K562 (cell line): ENCODE results near the gene RPS8. TPM values are rescaled to one million over a fixed set of nuclear protein-coding genes. Genes with fewer than 3 reads are reported as not detected.

ENCODE experiments used
- ATF6 ChIP-seq: sonication (generic); formaldehyde crosslinking; IDR thresholded peaks from 2 replicates; pipeline ENCODE4 v1.4.0; 2020; ENCODE audit warnings: mild to moderate bottlenecking, missing genetic modification reagents
- CHCHD3 ChIP-seq: fragments of 250-450 bp; sonication (Bioruptor Pico); IDR thresholded peaks from 2 replicates; pipeline ENCODE4 v2.1.2; 2022; ENCODE audit warnings: mild to moderate bottlenecking
- LEF1 ChIP-seq: fragments of 450-650 bp; IDR thresholded peaks from 2 replicates; pipeline ENCODE4 v1.6.1; 2016; ENCODE audit warnings: mild to moderate bottlenecking
- MAFG ChIP-seq: fragments of 450-650 bp; conservative IDR thresholded peaks from 2 replicates; pipeline ENCODE4 v1.6.1; 2016; ENCODE audit warnings: missing genetic modification characterization, missing compliant biosample characterization
- MXI1 ChIP-seq: IDR thresholded peaks from 2 replicates; pipeline ENCODE4 v1.6.1; 2011; ENCODE audit warnings: low read depth, mild to moderate bottlenecking, improper control_type of control experiment, low read length
- NFYB ChIP-seq: IDR thresholded peaks from 2 replicates; pipeline ENCODE4 v1.6.1; 2011; ENCODE audit warnings: mild to moderate bottlenecking, moderate library complexity; ENCODE audit not compliant: insufficient read length; ENCODE audit errors: extremely low read depth
- NR2C2 ChIP-seq, 2 experiments: fragments of 200-800 bp in 1 of 2; sonication (Bioruptor generic) in 1 of 2; sonication (generic) in 1 of 2; formaldehyde crosslinking in 1 of 2; IDR thresholded peaks; 2 replicates each; pipeline versions ENCODE4 v1.6.1 to v1.8.0; 2016 to 2022; ENCODE audit warnings: mild to moderate bottlenecking in 1 of 2, missing compliant biosample characterization in 1 of 2, missing genetic modification characterization in 1 of 2, missing genetic modification reagents in 1 of 2
- NR4A1 ChIP-seq, 2 experiments: fragments of 250-450 bp in 1 of 2; fragments of 450-650 bp in 1 of 2; sonication (Bioruptor Pico) in 1 of 2; IDR thresholded peaks; 2 replicates each; pipeline versions ENCODE4 v1.4.0 to v1.6.1; 2016 to 2020; ENCODE audit warnings: mild to moderate bottlenecking in 2 of 2, missing compliant biosample characterization in 1 of 2, missing genetic modification characterization in 1 of 2, moderate library complexity in 1 of 2
- POLR2H ChIP-seq: IDR thresholded peaks from 2 replicates; pipeline ENCODE4 v1.6.1; 2016; ENCODE audit warnings: missing genetic modification characterization, low read depth, mild to moderate bottlenecking, control low read depth, missing compliant biosample characterization, moderate library complexity
- PTBP1 ChIP-seq: fragments of 200-400 bp; formaldehyde crosslinking; IDR thresholded peaks from 2 replicates; pipeline ENCODE4 v1.6.1; 2017; ENCODE audit warnings: low read depth, low read length
- SNRNP70 ChIP-seq: fragments of 200-400 bp; formaldehyde crosslinking; optimal IDR thresholded peaks from 2 replicates; pipeline ENCODE3; 2017; ENCODE audit warnings: low read depth, low read length
- ZNF584 ChIP-seq: fragments of 200-800 bp; sonication (Bioruptor generic); IDR thresholded peaks from 2 replicates; pipeline ENCODE4 v1.6.1; 2016; ENCODE audit warnings: low read depth, mild to moderate bottlenecking, missing genetic modification characterization, missing compliant biosample characterization
- polyA plus RNA-seq, 8 experiments: library from polyadenylated mRNA; depleted of rRNA in 4 of 8; stranded (reverse) in 5 of 8; unstranded in 3 of 8; fragments of >200 nt; fragmentation: Nextera tagmentation in 2 of 8; fragmentation: Illumina TruSeq in 1 of 8; extraction: Ambion mirVana in 2 of 8; extraction: Trizol in 1 of 8; gene quantifications; 2 replicates each; pipeline versions ENCODE4 v1.2.1 to v1.2.3, GENCODE V29; 2011 to 2014; ENCODE audit warnings: inconsistent platforms in 1 of 8, missing spikeins in 1 of 8
- total RNA-seq, 7 experiments: library from RNA; depleted of rRNA in 6 of 7; stranded (reverse); fragments of >200 nt in 6 of 7; fragmentation: Illumina TruSeq in 2 of 7; extraction: Trizol in 2 of 7; gene quantifications; 2 replicates each; pipeline versions ENCODE4 v1.2.1 to v1.2.3, GENCODE V29; 2011 to 2021; ENCODE audit warnings: low replicate concordance in 1 of 7
- TF ChIP-seq, protein P1 (sequence below), 2 experiments: fragments of 450-650 bp; IDR thresholded peaks; 2 replicates each; pipeline ENCODE4 v1.6.1; 2016; ENCODE audit warnings: mild to moderate bottlenecking in 2 of 2, borderline replicate concordance in 1 of 2, low read depth in 1 of 2, moderate library complexity in 1 of 2
- TF ChIP-seq, protein P2 (sequence below): sonication (generic); formaldehyde crosslinking; IDR thresholded peaks from 2 replicates; pipeline ENCODE4 v1.8.0; 2022; ENCODE audit warnings: missing genetic modification reagents, mild to moderate bottlenecking, moderate library complexity, borderline replicate concordance

RPS8 gene
- total and polyA plus RNA-seq, 9 of the 15 experiments (the other 6 are each of a cell fraction or from before 2014, with no cell fraction given) = 2,431 to 4,168 (median 3,109) TPM

- TF ChIP-seq ATF6 (CRISPR knock-in tag) (no peak; the same call in 1 of the 2 replicates), POLR2H (tag) (peak; percentile 97), PTBP1 (no peak), NR4A1 (CRISPR knock-in tag; IDR thresholded peaks at IDR 0.05) (no peak), NR4A1 (tag; IDR thresholded peaks at IDR 0.05) (no peak), SNRNP70 (no peak), NR2C2 (CRISPR knock-in tag; IDR thresholded peaks at IDR 0.05) (peak; percentile 72), NR2C2 (tag; IDR thresholded peaks at IDR 0.05) (peak; percentile 55; the same call in 1 of the 2 replicates), MAFG (tag) (no peak), ZNF584 (CRISPR knock-in tag) (no peak), MXI1 (peak; percentile 57; the same call in 1 of the 2 replicates), CHCHD3 (CRISPR knock-in tag) (0 out of 2 replicates have a peak, but pooled peaks have one; percentile 67), NFYB (no peak), LEF1 (no peak; the same call in 1 of the 2 replicates)
- TF ChIP-seq, protein P1, sequence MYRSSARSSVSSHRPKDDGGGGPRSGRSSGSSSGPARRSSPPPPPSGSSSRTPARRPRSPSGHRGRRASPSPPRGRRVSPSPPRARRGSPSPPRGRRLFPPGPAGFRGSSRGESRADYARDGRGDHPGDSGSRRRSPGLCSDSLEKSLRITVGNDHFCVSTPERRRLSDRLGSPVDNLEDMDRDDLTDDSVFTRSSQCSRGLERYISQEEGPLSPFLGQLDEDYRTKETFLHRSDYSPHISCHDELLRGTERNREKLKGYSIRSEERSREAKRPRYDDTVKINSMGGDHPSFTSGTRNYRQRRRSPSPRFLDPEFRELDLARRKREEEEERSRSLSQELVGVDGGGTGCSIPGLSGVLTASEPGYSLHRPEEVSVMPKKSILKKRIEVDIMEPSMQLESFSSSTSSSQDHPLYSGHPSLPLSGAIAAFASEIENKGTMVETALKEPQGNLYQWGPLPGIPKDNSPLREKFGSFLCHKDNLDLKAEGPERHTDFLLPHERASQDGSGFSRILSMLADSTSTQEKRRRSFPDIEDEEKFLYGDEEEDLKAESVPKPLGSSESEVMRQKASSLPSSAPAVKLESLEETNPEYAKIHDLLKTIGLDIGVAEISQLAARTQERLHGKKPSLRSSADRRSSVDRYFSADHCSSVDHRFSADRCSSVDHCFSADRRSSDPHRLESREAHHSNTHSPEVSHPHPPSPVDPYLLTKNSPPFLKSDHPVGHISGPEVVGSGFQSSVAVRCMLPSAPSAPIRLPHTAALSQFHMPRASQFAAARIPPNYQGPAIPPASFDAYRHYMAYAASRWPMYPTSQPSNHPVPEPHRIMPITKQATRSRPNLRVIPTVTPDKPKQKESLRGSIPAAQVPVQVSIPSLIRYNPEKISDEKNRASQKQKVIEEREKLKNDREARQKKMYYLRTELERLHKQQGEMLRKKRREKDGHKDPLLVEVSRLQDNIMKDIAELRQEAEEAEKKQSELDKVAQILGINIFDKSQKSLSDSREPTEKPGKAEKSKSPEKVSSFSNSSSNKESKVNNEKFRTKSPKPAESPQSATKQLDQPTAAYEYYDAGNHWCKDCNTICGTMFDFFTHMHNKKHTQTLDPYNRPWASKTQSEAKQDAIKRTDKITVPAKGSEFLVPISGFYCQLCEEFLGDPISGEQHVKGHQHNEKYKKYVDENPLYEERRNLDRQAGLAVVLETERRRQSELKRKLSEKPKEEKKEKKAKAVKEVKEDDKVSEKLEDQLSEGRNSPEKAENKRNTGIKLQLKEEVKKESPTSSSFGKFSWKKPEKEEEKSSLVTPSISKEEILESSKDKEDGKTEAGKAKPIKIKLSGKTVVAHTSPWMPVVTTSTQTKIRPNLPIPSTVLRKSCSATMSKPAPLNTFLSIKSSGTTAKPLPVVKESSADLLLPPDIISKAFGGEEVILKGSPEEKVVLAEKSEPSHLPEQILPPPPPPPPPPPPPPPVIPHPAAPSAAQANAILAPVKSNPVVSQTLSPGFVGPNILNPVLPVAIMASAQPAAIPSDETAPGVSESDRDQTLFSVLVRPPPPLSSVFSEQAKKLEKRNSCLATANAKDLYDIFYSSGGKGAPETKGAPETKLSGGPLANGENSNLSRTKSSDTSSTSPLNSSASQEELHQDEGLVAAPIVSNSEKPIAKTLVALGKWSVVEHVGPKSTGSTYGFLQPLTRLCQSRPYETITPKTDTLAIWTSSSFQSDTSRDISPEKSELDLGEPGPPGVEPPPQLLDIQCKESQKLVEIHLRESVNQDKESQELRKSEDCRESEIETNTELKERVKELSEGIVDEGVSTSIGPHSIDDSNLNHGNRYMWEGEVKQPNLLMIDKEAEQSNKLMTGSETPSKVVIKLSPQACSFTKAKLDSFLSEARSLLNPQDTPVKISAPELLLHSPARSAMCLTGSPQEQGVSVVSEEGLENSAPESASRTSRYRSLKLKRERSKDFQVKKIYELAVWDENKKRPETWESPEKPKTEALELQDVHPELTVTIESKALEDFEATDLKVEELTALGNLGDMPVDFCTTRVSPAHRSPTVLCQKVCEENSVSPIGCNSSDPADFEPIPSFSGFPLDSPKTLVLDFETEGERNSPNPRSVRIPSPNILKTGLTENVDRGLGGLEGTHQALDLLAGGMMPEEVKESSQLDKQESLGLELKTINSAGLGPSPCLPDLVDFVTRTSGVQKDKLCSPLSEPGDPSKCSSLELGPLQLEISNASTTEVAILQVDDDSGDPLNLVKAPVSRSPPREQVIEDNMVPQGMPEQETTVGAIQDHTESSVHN (IDR thresholded peaks at IDR 0.05; ENCODE audit: borderline replicate concordance in 1 of 2, low read depth in 1 of 2) = no peak
- TF ChIP-seq, protein P2, sequence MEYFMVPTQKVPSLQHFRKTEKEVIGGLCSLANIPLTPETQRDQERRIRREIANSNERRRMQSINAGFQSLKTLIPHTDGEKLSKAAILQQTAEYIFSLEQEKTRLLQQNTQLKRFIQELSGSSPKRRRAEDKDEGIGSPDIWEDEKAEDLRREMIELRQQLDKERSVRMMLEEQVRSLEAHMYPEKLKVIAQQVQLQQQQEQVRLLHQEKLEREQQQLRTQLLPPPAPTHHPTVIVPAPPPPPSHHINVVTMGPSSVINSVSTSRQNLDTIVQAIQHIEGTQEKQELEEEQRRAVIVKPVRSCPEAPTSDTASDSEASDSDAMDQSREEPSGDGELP (CRISPR knock-in tag) = peak; percentile 78; the same call in 1 of the 2 replicates
These were observed 35.8 kb upstream of the RPS8 start, which contains the start of gene KIF2C (continued) for GRCh38 chr1:44739307-44740178.
